GM21360 (cell line): ENCODE results near the gene DPM1.

Source experiments
- ATAC-seq: cut with Tn5 transposase; IDR thresholded peaks from one replicate; pipeline ENCODE4 v1.9.1; 2021; ENCODE audit warnings: mild to moderate bottlenecking, moderate library complexity; ENCODE audit not compliant: unreplicated experiment

Gene DPM1

DNA sequence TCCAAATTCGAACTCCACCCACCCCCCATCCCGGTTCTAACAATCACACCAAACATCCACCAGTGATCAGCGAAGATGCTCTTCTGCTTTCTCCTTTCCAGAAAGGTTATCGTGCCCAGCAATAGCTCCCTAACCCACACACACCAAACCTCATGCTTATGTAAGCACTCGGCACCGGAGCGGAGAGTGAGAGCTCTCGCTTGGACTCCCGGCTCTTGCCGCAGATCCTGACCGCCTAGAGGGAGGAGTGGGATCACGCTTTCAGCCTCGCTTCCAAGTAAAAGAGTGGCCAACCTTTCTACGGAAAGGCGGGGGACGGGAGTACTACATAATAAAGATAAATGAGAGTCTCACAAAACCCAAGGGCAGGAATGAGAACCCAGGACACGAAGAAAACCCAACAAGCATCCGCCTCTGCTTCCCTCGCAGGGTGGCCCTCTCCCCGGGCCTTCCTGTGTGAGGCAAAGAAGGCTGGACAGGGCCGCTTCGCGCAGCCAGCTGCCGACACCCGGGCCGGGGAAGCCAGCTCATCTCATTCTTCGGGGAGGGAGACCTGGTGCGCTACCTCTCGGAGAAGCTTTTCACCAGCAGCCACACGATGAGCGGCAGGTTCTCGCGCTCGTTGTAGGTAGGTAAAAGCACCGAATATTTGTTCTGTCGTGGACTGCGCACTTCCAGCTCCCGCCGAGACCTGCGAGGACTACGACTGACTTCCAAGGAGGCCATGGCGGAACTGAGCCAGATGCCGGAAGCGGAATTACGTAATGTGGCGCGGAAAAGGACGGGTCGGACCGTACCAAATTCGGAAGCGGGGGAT, at the start of gene DPM1:
Gene DPM1 (minus strand): TSS at position 735 of the 817 bp plus-strand sequence. CDS start 9 bp downstream, at position 726.
- ATAC-seq, result peak; percentile 77

GRCh38 chr20:51005214-51005613, 46.9 kb upstream of the DPM1 start:
- ATAC-seq, result no peak

DNA sequence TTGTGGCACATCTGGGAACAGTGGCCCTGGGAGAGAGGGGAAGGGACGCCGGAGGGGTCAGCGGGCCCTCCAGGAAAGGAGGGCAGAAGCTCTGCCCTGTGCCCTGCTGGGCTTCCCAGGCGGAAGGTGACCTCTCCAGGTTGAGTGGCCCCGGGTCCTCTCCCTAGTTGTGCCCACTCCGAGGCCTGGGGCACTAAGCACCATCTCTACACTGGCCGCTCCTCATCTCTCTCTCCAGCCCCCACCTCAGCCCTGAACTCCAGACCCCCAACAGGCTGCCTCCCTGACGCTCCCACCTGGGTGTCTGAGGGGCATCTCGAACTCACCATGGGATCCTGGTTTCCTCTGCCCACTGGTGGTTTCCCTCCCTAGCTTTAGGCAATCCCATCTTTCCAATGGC, 46.4 kb upstream of the DPM1 start:
- no peak for ATAC-seq

- no peak for ATAC-seq
Measured at GRCh38 chr20:51004305-51004727, 46.0 kb upstream of the DPM1 start.

DNA sequence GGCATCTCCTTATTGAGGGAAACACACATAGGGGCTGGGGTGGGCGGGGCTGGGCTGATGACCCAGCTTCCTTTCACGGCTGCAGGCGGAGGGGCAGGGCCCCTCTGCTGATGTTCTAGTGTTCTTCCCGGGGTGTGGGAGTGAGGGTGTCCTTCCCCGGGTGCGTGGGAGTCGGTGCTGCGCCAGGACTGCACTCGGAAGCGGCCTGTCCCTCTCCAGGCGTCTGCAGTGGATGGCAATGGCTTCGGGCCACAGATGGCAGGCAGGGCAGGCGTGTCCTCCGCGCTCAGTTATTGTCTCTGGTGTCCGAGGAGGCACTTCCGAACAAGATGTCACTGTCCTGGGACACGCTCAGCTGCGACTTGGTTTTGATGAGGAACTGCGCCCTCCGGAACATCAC, 45.4 kb upstream of the DPM1 start:
- no peak for ATAC-seq

GRCh38 chr20:51002633-51003032, 44.3 kb upstream of the DPM1 start:
- ATAC-seq, result no peak

- no peak for ATAC-seq
Measured at GRCh38 chr20:51001430-51002265, 43.3 kb upstream of the DPM1 start.

DNA sequence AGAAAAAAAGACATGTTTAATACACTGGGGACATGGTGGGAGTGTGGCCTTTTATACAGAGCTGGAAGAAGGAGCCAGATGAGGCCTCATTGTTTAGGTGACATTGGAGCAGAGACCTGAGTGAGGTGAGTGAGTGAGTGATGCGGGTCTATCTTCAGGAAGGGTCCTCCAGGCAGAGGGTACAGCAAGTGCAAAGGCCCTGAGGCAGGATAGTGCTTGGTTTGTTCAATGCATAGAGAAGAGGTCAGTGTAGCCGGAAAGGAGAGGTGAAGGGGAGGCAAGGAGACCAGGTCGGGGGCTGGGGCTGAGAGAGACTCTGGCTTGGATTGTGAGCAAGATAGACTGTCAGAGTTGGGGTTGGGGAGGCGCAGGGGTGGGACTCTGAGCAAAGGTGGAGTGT, 41.0 kb upstream of the DPM1 start:
- no peak for ATAC-seq

DNA sequence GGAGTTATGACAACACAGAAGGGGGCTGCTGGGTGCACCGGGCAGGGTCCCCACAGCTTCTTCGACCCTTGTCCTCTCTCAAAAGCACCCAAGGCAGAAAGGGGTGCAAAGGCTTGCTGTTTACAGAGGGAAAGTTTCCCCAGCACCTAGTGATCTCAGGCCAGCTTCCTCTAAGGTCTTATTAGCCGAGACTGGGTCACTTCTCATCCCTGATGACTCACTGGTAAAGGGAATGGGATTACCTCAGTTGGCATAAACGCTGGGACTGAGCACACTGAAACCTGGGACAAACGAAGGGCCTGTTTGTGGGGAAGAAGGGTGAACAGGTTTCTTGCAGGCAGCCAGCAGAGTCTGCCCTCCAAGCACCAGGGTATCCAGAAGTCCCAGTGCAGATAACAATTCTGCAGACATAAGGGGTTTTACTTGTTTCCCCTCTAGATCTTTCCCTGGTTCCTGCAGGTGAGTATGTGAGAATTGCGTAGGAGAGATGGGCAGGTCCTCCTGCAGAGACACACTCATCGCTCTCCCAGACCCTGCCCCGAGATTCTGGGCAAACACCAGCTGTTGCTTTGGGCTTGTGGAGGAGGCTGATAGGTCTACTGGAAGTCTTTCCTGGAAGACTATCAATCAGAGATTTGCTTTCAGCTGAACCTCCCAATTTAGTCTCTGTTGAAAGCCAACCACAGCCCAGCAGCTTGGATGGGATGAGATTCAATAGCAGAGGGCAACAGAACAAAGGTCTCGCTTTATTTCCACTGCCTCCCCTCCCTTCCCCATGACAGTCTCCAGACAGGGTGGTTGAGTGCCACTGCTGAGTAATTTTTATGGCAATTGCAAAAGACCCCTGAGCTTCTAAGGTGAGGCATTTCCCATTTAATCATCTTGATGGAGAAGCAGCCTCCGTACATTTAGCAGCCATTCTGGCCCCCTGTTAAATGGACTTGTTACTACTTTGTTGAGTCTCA, 38.9 kb upstream of the DPM1 start:
- no peak for ATAC-seq

- ATAC-seq, result no peak
Measured at GRCh38 chr20:50995506-50995905, 37.2 kb upstream of the DPM1 start.

DNA sequence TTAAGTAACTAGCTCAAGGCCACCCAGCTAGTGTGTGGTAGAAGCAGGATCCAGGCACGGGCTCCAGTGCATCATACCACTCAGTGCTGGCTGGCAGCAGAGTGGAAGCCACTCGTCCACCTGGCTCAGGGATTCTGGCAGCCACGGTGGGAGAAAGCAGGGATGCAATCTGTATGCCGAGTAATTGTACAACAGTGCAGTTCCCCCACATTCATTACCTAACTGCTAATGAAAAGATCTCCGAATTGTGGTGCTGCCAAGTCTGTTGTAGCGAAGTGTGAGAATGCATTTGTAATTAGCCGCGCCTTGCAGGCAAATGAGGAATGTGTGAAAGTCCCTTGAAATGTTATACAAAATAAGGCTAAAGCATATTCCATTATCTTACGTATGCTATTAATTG, 35.5 kb upstream of the DPM1 start:
- no peak for ATAC-seq

GRCh38 chr20:50992733-50993457, 34.6 kb upstream of the DPM1 start:
- no peak for ATAC-seq

DNA sequence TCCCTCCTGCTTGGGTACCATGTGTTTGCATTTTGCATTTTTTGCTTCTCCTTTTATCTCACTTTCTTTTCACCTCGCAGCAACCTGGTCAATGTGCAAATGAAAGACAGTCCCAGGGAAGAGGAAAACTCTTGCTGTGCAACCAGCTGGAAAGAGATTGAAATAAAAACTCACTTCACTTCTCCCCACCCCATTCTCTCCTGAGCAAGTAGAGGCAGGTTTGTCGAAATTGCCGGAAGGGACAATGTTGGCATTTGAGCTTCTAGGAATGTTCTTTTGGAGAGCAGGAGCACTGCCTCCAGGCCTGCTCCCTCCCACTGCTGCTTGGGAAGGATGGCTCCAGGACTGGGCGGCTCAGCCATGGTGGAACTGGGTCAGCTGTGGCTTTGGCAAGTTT, 34.0 kb upstream of the DPM1 start:
- ATAC-seq, result no peak

DNA sequence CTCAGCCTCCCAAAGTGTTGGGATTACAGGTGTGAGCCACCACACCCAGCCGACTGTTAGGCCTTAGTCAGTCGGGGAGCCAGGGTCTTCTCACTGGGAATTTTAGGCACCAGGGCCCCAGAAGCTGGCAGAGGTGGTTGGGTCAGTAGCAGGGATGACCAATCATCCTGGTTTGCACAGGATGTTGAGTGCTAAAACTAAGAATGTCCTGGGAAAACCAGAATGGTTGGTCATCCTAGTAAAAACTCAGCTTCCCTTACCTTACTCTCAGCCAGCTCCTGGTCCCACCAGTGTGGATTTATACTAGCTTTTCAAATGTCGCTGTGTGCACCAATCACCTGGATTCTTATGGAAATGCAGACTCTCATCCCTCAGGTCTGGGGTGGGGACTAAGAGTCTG, 32.7 kb upstream of the DPM1 start:
- no peak for ATAC-seq

DNA sequence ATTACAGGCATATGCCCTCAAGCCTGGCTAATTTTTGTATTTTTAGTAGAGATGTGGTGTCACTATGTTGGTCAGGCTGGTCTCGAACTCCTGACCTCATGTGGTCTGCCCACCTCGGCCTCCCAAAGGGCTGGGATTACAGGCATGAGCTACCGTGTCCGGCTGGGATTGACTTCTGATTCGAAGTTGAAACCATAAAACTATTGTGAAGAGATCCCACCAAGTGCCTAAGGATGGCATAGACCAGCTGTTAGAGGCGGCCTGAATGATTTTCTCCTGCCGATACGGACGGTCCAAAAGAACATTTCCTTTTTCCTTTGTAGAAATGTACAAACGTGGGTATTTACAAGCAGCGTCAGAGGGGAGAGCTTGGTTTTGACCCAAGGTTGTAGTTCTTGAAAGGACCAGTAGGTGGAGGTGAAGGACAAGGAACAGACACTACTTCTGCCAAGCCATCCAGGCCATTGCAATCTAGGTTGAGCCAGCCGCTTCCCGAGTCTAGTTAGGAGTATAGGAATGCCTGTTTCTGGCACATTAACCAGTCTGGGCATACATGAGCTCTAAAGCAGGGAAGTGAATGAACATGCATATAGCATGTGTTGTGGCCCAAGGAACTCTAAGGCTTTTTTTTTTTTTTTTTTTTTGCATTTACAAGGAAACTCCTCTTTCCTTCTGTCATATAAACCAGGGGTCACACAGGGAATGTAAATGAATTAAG, 29.3 kb upstream of the DPM1 start:
- ATAC-seq, result peak; percentile 60

DNA sequence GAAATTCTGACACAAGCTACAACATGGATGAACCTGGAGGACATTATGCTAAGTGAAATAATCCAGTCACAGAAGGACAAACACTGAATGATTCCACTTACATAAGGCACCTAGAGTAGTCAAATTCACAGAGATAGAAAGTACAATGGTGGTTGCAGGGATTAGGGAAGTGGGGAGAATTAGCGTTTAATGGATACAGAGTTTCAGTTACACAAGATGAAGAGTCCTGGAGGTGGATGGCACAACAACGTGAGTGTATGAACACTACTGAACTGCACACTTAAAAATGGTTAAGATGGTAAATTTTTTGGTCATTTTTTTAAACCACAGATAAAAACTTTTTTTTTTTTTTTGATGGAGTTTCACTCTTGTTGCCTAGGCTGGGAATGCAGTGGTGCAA, 25.0 kb upstream of the DPM1 start:
- ATAC-seq, result no peak

GRCh38 chr20:50982363-50982762, 24.0 kb upstream of the DPM1 start:
- no peak for ATAC-seq

GRCh38 chr20:50981714-50982048, 23.3 kb upstream of the DPM1 start:
- ATAC-seq, result no peak

GRCh38 chr20:50980851-50981713, 22.8 kb upstream of the DPM1 start:
- no peak for ATAC-seq
